ENCODE results near the gene NFATC2IP. TPM values are rescaled to one million over a fixed set of nuclear protein-coding genes. Genes with fewer than 3 reads are reported as not detected.

NFATC2IP gene
- total and polyA plus RNA-seq, 2 of the 13 experiments (the other 11 are each of a cell fraction or from before 2014, with no cell fraction given), result 32.1 to 48.5 TPM

DNA sequence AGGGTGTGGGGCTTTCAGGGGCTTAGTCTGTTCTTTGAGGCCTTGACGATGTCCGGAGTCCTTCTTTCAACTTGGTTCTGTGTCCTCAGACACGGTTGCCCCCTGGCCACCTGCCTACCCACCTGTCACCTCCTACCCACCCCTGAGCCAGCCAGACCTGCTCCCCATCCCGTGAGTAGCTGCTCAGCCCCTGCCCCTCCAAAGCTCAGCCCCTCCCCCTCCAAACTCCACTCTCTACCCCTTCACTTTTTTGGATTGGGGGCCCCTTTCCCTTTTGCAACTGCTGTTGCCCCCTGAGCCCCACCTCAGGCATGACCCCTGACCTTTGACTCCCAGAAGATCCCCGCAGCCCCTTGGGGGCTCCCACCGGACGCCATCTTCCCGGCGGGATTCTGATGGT, 35.3 kb downstream of the NFATC2IP start (continued):
- TF ChIP-seq, protein P1, sequence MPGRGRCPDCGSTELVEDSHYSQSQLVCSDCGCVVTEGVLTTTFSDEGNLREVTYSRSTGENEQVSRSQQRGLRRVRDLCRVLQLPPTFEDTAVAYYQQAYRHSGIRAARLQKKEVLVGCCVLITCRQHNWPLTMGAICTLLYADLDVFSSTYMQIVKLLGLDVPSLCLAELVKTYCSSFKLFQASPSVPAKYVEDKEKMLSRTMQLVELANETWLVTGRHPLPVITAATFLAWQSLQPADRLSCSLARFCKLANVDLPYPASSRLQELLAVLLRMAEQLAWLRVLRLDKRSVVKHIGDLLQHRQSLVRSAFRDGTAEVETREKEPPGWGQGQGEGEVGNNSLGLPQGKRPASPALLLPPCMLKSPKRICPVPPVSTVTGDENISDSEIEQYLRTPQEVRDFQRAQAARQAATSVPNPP (CRISPR knock-in tag; IDR thresholded peaks at IDR 0.05), result no peak
- TF ChIP-seq TBX3 (IDR thresholded peaks at IDR 0.05; ENCODE audit: borderline replicate concordance) (no peak), SRSF9 (IDR thresholded peaks at IDR 0.05; ENCODE audit: borderline replicate concordance, insufficient read depth, low read depth, low read length, poor library complexity, severe bottlenecking) (no peak), ZNF260 (CRISPR knock-in tag; IDR thresholded peaks at IDR 0.05; ENCODE audit: borderline replicate concordance, low read depth) (no peak), ATM (IDR thresholded peaks at IDR 0.05; ENCODE audit: borderline replicate concordance) (no peak), CBX1 (IDR thresholded peaks at IDR 0.05; ENCODE audit: low read depth) (no peak), ELF1 (CRISPR knock-in tag; IDR thresholded peaks at IDR 0.05) (no peak), ZMYM2 (CRISPR knock-in tag; IDR thresholded peaks at IDR 0.05) (no peak), POLR2AphosphoS2 (IDR thresholded peaks at IDR 0.05; ENCODE audit: low read depth, low read length) (no peak)
- TF ChIP-seq, protein P2, sequence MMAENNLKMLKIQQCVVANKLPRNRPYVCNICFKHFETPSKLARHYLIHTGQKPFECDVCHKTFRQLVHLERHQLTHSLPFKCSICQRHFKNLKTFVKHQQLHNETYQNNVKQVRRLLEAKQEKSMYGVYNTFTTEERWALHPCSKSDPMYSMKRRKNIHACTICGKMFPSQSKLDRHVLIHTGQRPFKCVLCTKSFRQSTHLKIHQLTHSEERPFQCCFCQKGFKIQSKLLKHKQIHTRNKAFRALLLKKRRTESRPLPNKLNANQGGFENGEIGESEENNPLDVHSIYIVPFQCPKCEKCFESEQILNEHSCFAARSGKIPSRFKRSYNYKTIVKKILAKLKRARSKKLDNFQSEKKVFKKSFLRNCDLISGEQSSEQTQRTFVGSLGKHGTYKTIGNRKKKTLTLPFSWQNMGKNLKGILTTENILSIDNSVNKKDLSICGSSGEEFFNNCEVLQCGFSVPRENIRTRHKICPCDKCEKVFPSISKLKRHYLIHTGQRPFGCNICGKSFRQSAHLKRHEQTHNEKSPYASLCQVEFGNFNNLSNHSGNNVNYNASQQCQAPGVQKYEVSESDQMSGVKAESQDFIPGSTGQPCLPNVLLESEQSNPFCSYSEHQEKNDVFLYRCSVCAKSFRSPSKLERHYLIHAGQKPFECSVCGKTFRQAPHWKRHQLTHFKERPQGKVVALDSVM (CRISPR knock-in tag; IDR thresholded peaks at IDR 0.05), result no peak

DNA sequence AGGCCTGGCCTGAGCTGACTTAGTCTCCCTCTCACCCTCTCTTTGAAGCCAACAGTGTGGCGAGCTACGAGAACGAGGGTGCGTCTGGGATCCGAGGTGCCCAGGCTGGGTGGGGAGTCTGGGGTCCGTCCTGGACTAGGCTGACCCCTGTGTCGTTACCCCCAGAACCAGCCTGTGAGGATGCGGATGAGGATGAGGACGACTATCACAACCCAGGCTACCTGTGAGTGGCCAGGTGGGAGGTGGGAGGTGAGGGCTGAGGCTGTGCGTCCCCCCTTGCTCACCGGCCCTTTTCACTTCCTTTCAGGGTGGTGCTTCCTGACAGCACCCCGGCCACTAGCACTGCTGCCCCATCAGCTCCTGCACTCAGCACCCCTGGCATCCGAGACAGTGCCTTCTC, 35.8 kb downstream of the NFATC2IP start:
- WGBS (ENCODE audit: low lambda C conversion rate), result 84% methylated on average over 12 of the region's 13 CpGs
- in situ Hi-C loops (cut with HindIII; ENCODE audit: extremely low pct_ligation_motif_present, low pct_unique_long_range_greater_than_20kb) (no loop called here), intact Hi-C loops (cut with micrococcal nuclease; ENCODE audit: unreplicated experiment) (no loop called here)
- H3K4me3 ChIP-seq (replicated peaks in 1 of 3; ENCODE audit: insufficient read depth in 1 of 3, low read depth in 2 of 3, low read length in 3 of 3), result no peak overlapping the region
- H3K4me2 ChIP-seq (ENCODE audit: low read depth, low read length), result no peak overlapping the region
- no peak overlapping the region for H3K9ac ChIP-seq (ENCODE audit: insufficient read depth, low read depth, low read length)
- H3K36me3 ChIP-seq (replicated peaks in 1 of 2; ENCODE audit: control insufficient read depth in 1 of 2, insufficient read depth in 2 of 2, low read length in 2 of 2), result peaks cover 15 to 36% of the 10 kb centered on the region in 2 experiments; a peak in 4 of 5 replicates
- DNase-seq (ENCODE audit: low spot score) (no peak), ATAC-seq (no peak), FAIRE-seq (no peak)
- no peak overlapping the region for H2AFZ ChIP-seq (ENCODE audit: low read length)
- ChIA-PET POLR2A (no interaction called here), CTCF (ENCODE audit: low intra/inter-chr PET ratio, low total read pairs) (no interaction called here)
- H3K27ac ChIP-seq (ENCODE audit: extremely low read length, insufficient read depth, low read length), result no peak overlapping the region
- peaks cover 6% of the 10 kb centered on the region for H3K4me1 ChIP-seq (ENCODE audit: insufficient read depth, low read length)
- no peaks in the 10 kb centered on the region for H3K79me2 ChIP-seq (ENCODE audit: insufficient read depth, low read length)
- no TSS peak for BruUV-seq (replicated peaks)
- no peaks in the 10 kb centered on the region for H3K9me3 ChIP-seq (ENCODE audit: low read length)
- no peaks in the 10 kb centered on the region for H3K27me3 ChIP-seq (ENCODE audit: control insufficient read depth in 1 of 2, insufficient read depth in 2 of 2, low read length in 2 of 2)
- H4K20me1 ChIP-seq (ENCODE audit: insufficient read depth, low read length), result no peaks in the 10 kb centered on the region
- no peak for TF ChIP-seq EP300 (IDR thresholded peaks at IDR 0.05; ENCODE audit: low read depth in 2 of 2, low read length in 2 of 2)
- no peak for TF ChIP-seq EP300 (CRISPR knock-in tag; IDR thresholded peaks at IDR 0.05; ENCODE audit: borderline replicate concordance)
- TF ChIP-seq, protein P3, sequence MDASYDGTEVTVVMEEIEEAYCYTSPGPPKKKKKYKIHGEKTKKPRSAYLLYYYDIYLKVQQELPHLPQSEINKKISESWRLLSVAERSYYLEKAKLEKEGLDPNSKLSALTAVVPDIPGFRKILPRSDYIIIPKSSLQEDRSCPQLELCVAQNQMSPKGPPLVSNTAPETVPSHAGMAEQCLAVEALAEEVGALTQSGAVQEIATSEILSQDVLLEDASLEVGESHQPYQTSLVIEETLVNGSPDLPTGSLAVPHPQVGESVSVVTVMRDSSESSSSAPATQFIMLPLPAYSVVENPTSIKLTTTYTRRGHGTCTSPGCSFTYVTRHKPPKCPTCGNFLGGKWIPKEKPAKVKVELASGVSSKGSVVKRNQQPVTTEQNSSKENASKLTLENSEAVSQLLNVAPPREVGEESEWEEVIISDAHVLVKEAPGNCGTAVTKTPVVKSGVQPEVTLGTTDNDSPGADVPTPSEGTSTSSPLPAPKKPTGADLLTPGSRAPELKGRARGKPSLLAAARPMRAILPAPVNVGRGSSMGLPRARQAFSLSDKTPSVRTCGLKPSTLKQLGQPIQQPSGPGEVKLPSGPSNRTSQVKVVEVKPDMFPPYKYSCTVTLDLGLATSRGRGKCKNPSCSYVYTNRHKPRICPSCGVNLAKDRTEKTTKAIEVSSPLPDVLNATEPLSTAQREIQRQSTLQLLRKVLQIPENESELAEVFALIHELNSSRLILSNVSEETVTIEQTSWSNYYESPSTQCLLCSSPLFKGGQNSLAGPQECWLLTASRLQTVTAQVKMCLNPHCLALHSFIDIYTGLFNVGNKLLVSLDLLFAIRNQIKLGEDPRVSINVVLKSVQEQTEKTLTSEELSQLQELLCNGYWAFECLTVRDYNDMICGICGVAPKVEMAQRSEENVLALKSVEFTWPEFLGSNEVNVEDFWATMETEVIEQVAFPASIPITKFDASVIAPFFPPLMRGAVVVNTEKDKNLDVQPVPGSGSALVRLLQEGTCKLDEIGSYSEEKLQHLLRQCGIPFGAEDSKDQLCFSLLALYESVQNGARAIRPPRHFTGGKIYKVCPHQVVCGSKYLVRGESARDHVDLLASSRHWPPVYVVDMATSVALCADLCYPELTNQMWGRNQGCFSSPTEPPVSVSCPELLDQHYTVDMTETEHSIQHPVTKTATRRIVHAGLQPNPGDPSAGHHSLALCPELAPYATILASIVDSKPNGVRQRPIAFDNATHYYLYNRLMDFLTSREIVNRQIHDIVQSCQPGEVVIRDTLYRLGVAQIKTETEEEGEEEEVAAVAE (CRISPR knock-in tag; IDR thresholded peaks at IDR 0.05; ENCODE audit: borderline replicate concordance), result no peak
- TF ChIP-seq MIXL1 (CRISPR knock-in tag; IDR thresholded peaks at IDR 0.05), result no peak
- TF ChIP-seq RAD21 (CRISPR knock-in tag; IDR thresholded peaks at IDR 0.05), result no peak
- no peak for TF ChIP-seq ZNF788 (CRISPR knock-in tag; IDR thresholded peaks at IDR 0.05; ENCODE audit: borderline replicate concordance)
- TF ChIP-seq ZSCAN29 (CRISPR knock-in tag; conservative IDR thresholded peaks at IDR 0.05), result no peak

Measured in HepG2 (cell line).